Measurements from ENCODE around the gene ADO. TPM values are rescaled to one million over a fixed set of nuclear protein-coding genes. Genes with fewer than 3 reads are reported as not detected.

The ADO gene
- polyA plus RNA-seq, 10 donors = 13.0 to 19.1 (median 15.4) TPM

- peak; percentile 95 to 99 (median 95) for DNase-seq
Observed at GRCh38 chr10:62816331-62817120, 12.0 kb downstream of the ADO start, which contains the start of gene EGR2. Gene EGR2 (minus strand): TSS chr10:62816366. CDS start chr10:62816029, 337 bp downstream.

GRCh38 chr10:62817121-62817765 lies 12.7 kb downstream of the ADO start:
- DNase-seq = peak in 2 of 3 donors; percentile 69 to 82

- DNase-seq = peak; percentile 65 to 92 (median 86)
Observed at GRCh38 chr10:62817766-62818425, 13.4 kb downstream of the ADO start.

DNA sequence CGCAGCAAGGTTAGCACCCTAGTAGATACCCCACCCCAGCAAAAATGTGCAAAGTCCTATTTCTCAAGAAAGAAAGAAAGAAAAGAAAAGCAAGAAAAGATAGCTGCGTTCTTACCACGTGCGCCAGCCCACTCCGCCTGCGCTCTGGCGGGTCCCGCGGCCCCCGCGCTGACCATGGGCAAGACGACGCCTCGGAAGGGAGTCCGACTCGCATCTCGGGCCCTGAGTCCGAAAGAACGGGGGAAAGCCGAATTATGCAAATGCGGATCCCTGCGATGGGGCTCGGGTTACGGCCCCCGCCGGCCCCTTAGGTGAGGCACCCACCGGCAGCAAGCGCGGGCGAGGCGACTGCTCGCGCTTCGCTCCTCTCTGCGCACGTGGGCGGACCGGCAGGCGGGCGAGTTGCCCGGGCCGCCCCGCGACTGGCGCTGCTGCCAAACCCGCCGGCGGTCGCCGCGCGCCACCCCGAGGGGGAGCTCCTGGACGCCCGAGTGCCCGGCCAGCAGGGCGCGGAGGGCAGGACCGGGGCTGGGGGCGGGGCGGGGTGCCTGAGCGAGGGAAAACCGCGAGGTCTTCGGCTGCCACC lies 14.0 kb downstream of the ADO start:
- peak in 2 of 3 donors; percentile 25 to 60 for DNase-seq

DNA sequence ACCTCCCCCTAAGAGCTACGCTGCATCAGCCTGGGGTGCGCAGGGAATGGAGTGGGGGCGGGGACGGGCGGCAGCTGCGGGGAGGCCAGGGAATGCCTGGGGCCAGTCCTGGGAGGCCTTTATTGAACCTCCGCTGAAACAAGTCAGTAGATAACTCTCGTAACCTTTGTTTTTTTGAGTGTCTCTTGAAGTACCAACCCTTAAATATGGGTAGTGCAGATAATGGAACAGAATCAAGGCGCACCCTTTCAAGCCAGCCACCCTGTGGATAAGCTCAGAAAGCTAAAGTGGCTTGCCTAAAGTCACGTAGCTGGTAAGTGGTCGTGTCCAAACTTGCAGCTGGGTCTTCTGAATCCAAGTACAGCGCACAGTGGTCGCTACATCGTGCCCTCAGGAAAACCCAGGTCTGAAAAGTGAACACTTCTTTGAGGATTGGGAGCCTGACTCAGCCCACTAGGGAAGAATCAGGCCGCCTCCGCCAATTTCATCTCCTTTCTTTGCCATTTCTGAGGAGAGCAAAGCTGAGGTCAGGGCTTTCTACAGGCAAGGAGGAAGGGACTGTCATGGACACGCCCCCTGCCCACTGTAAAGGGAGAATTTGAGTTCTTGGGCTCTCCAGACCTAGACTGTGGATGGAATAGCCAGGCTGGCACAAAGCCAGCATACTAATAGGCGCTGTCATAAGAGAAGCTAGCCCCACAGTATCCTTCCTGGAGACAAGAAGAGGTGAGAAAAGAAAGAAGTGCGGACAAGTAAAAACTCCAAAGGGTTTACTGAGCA lies 14.8 kb downstream of the ADO start:
- peak in 2 of 3 donors; percentile 9 to 40 for DNase-seq

- no peak for DNase-seq
Observed at GRCh38 chr10:62820586-62820985, 16.1 kb downstream of the ADO start.

GRCh38 chr10:62826273-62826672 lies 21.8 kb downstream of the ADO start:
- DNase-seq = no peak

DNA sequence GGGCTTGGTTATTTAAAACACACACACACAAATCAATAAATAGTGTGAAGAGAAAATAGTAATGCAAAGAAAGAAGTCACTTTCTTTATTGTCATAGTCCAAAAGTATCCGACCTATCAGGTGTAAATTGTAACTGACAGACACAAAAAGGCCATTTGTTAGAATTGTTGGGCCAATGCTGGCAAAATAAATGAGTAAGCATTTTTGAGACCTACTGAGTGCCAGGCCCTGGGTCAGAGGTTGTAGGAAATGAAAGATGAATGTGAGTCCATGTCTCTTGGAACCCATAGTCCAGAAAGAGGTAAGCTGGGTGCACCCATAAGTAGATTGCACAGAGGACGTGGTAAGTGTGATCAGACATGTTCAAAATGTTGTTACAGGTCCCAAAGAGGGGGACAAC lies 25.1 kb downstream of the ADO start:
- DNase-seq = no peak

GRCh38 chr10:62830679-62831078 lies 26.2 kb downstream of the ADO start:
- DNase-seq = no peak

GRCh38 chr10:62831346-62831745 lies 26.8 kb downstream of the ADO start:
- peak in 1 of 3 donors; percentile 75 for DNase-seq

DNA sequence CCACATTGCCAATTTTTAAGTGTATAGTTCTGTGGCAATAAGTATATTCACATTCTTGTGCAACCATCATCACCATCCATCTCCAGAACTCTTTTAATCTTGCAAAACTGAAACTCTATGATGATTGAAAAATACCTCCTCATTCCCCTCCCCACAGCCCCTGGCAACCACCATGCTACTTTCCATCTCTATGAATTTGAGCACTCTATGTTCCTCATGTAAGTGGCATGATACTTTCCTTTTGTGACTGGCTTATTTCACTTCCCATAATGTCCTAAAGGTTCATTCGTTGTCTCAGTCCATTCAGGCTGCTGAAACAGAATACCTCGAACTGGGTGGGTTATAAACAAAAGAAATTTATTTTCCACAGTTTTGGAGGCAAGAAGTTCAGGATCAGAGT lies 35.1 kb downstream of the ADO start:
- DNase-seq = no peak

GRCh38 chr10:62842983-62843382 lies 38.5 kb downstream of the ADO start:
- DNase-seq = no peak

DNA sequence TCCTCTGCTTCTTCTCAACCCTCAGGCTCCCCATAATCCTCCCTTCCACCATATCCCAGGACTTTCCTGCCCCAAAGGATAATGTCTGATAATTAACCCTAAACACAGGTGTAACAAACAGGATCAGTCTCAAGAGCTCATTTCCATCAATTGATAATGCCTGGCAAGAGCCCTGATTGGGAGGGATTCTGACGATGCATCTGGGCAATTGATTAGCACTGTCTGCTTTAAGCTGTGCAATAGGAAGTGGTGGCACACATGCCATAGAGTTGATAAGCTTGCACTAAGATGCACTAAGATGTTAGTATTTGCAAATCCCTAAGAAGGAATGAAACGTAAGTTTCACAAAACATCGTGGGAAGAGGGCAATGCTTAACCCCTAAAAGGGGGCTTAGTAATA lies 39.1 kb downstream of the ADO start:
- no peak for DNase-seq

- DNase-seq = no peak
Observed at GRCh38 chr10:62844280-62845011, 39.9 kb downstream of the ADO start.

- no peak for DNase-seq
Observed at GRCh38 chr10:62847433-62847832, 42.9 kb downstream of the ADO start.

- DNase-seq = no peak
Observed at GRCh38 chr10:62850646-62851045, 46.1 kb downstream of the ADO start.

- no peak for DNase-seq
Observed at GRCh38 chr10:62851442-62851841, 46.9 kb downstream of the ADO start.

DNA sequence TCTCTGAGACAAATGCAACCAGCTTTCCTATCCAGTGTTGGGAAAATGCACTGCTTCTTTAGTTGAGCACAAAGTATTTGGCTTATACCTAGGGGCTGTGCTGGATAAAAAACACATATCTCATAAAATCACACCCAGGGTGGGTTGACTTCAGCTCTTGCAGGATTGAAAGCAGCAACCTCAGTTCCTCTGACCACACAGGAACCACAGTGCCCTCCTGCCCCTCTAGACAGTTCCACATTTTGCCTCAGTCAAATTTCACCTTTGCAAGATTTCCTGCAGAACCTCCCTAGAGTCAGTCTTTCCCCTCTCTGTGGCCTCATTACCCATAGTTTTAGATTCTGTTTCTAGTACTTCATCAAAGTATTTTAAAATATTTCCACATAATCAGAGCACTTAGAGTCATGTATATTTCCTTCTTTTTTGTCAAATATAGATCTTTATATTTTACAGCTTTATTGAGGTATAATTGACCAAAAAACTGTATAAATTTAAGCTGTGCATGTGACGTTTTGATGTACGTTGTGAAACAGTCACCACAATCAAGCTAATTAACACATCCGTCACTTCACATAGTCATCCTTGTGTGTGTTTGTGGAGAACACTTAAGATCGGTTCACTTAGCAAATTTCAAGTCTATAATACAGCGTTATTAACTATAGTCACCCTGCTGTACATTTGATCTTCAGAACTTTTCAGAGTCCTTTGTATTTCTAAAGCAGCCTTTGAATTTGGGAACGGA lies 48.6 kb downstream of the ADO start:
- DNase-seq = no peak

GRCh38 chr10:62853710-62854109 lies 49.2 kb downstream of the ADO start:
- no peak for DNase-seq

DNA sequence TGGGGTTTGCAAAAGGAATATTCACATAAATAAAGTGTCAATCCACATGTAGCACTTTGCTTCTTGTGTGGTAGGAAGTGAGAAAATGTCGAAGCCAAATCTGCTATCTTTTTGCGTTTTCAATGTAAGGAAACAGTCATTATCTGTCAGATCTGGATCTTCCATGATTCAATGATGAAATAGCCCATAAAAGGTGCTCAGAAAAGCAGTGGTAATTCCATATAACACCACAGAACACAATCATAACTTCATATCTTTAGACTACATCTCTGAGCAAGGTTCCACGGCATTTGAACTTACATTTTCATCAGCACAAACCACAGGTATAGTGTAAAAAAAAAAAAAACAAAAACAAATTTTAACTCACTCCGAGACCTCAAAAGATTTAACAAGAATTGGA lies 51.5 kb downstream of the ADO start:
- no peak for DNase-seq

Data from muscle of back (tissue), 11 donors.